Activated CD8-positive, alpha-beta memory T cell treated with anti-CD3 and anti-CD28 coated beads, Interleukin-2, amount 50 U/mL, for 48 hours (primary cell): ENCODE results near the gene KRTAP4-9.
"Not testable (repeated sequence)": the region's sequence is repeated elsewhere in the genome, so short reads cannot be mapped to it uniquely, and the experiment has no call there.

ENCODE experiments used
- DNase-seq: peaks from one replicate; pipeline ENCODE4 v3.0.0-alpha.2; 2020

KRTAP4-9 gene

GRCh38 chr17:41105347-41105746 is at the start of gene KRTAP4-9:
KRTAP4-9 (plus strand) TSS chr17:41105389; CDS start chr17:41105389, 0 bp downstream.
- DNase-seq = not testable (repeated sequence)

- no peak for DNase-seq
Observed at GRCh38 chr17:41057547-41057946, 47.6 kb upstream of the KRTAP4-9 start.

- DNase-seq = no peak
Observed at GRCh38 chr17:41058741-41059140, 46.4 kb upstream of the KRTAP4-9 start.

GRCh38 chr17:41059276-41060051 is 45.7 kb upstream of the KRTAP4-9 start:
- DNase-seq = not testable (repeated sequence)

GRCh38 chr17:41060052-41060604 is 45.1 kb upstream of the KRTAP4-9 start, which contains the start of gene KRTAP2-3:
KRTAP2-3 (minus strand) TSS chr17:41060114; CDS start chr17:41060050, 64 bp downstream.
- no peak for DNase-seq

- no peak for DNase-seq
Observed at GRCh38 chr17:41061964-41062363, 43.2 kb upstream of the KRTAP4-9 start.

- no peak for DNase-seq
Observed at GRCh38 chr17:41063449-41063848, 41.7 kb upstream of the KRTAP4-9 start.

GRCh38 chr17:41064301-41064700 is 40.9 kb upstream of the KRTAP4-9 start:
- DNase-seq = no peak

GRCh38 chr17:41065016-41065689 is 40.0 kb upstream of the KRTAP4-9 start:
- not testable (repeated sequence) for DNase-seq

GRCh38 chr17:41065829-41066624 is 39.2 kb upstream of the KRTAP4-9 start, which contains the start of gene KRTAP2-4:
KRTAP2-4 (minus strand) TSS chr17:41065879; CDS start chr17:41065845, 34 bp downstream.
- DNase-seq = no peak

- DNase-seq = no peak
Observed at GRCh38 chr17:41067281-41067680, 37.9 kb upstream of the KRTAP4-9 start.

GRCh38 chr17:41069031-41069430 is 36.2 kb upstream of the KRTAP4-9 start:
- DNase-seq = no peak

GRCh38 chr17:41071606-41072360 is 33.4 kb upstream of the KRTAP4-9 start:
- no peak for DNase-seq

- no peak for DNase-seq
Observed at GRCh38 chr17:41073676-41074075, 31.5 kb upstream of the KRTAP4-9 start.

- no peak for DNase-seq
Observed at GRCh38 chr17:41076788-41077187, 28.4 kb upstream of the KRTAP4-9 start.

GRCh38 chr17:41082626-41083025 is 22.6 kb upstream of the KRTAP4-9 start:
- DNase-seq = no peak

- not testable (repeated sequence) for DNase-seq
Observed at GRCh38 chr17:41083427-41083826, 21.8 kb upstream of the KRTAP4-9 start.

- DNase-seq = not testable (repeated sequence)
Observed at GRCh38 chr17:41084100-41084856, 20.9 kb upstream of the KRTAP4-9 start, which contains the start of gene KRTAP4-7. KRTAP4-7 (plus strand) TSS chr17:41084150; CDS start chr17:41084207, 57 bp downstream.

GRCh38 chr17:41088760-41089352 is 16.3 kb upstream of the KRTAP4-9 start:
- not testable (repeated sequence) for DNase-seq

- no peak for DNase-seq
Observed at GRCh38 chr17:41096055-41096454, 9.1 kb upstream of the KRTAP4-9 start.

GRCh38 chr17:41098042-41098441 is 7.1 kb upstream of the KRTAP4-9 start, which contains the start of gene KRTAP4-8:
KRTAP4-8 (minus strand) TSS chr17:41098142; CDS start chr17:41098084, 58 bp downstream.
- DNase-seq = no peak
